K562 (cell line): ENCODE data around the gene SPATA32. TPM values are rescaled to one million over a fixed set of nuclear protein-coding genes. Genes with fewer than 3 reads are reported as not detected.
A peak's percentile ranks its signal among the peaks of the same experiment; 100 is the strongest.

ENCODE experiments used
- CCNT2 ChIP-seq: IDR thresholded peaks from 2 replicates; pipeline ENCODE4 v1.6.1; 2011; ENCODE audit warnings: borderline replicate concordance, low read depth, mild to moderate bottlenecking, moderate library complexity, mixed read lengths, low read length; ENCODE audit not compliant: insufficient read length; ENCODE audit errors: extremely low read depth
- GATAD2B ChIP-seq: fragments of 450-650 bp; IDR thresholded peaks from 2 replicates; pipeline ENCODE4 v1.6.1; 2017; ENCODE audit warnings: mild to moderate bottlenecking, borderline replicate concordance
- HDAC1 ChIP-seq, 2 experiments: fragments of 450-650 bp; IDR thresholded peaks; 2 replicates each; pipeline ENCODE4 v1.6.1; 2016 to 2017; ENCODE audit warnings: inconsistent platforms in 1 of 2, mild to moderate bottlenecking in 1 of 2, moderate library complexity in 1 of 2
- HDAC2 ChIP-seq: fragments of 450-650 bp; IDR thresholded peaks from 2 replicates; pipeline ENCODE4 v1.6.1; 2016; ENCODE audit warnings: mild to moderate bottlenecking
- HMG20B ChIP-seq: fragments of 250-450 bp; sonication (Bioruptor Pico); IDR thresholded peaks from 2 replicates; pipeline ENCODE4 v1.5.0; 2021; ENCODE audit warnings: mild to moderate bottlenecking
- HSF4 ChIP-seq: fragments of 250-450 bp; sonication (Bioruptor Pico); IDR thresholded peaks from 2 replicates; pipeline ENCODE4 v2.1.2; 2022; ENCODE audit warnings: mild to moderate bottlenecking, moderate library complexity, borderline replicate concordance
- KAT7 ChIP-seq: sonication (generic); formaldehyde crosslinking; IDR thresholded peaks from 2 replicates; pipeline ENCODE4 v1.8.0; 2022; ENCODE audit warnings: missing genetic modification reagents, mild to moderate bottlenecking, borderline replicate concordance
- KLF10 ChIP-seq: fragments of 250-450 bp; sonication (Bioruptor Pico); IDR thresholded peaks from 2 replicates; pipeline ENCODE4 v1.6.1; 2021; ENCODE audit warnings: matching md5 sums
- KLF13 ChIP-seq: fragments of 450-650 bp; IDR thresholded peaks from 2 replicates; pipeline ENCODE4 v1.6.1; 2016; ENCODE audit warnings: missing genetic modification characterization, low read depth, mild to moderate bottlenecking, missing compliant biosample characterization, moderate library complexity, borderline replicate concordance
- MAFK ChIP-seq: IDR thresholded peaks from 2 replicates; pipeline ENCODE4 v1.6.1; 2011; ENCODE audit warnings: low read length, improper control_type of control experiment
- NFYB ChIP-seq: IDR thresholded peaks from 2 replicates; pipeline ENCODE4 v1.6.1; 2011; ENCODE audit warnings: mild to moderate bottlenecking, moderate library complexity; ENCODE audit not compliant: insufficient read length; ENCODE audit errors: extremely low read depth
- POLR2AphosphoS5 ChIP-seq: IDR thresholded peaks from 2 replicates; pipeline ENCODE4 v1.6.1; 2011; ENCODE audit warnings: mild to moderate bottlenecking, low read depth, low read length, moderate library complexity; ENCODE audit not compliant: control insufficient read depth, insufficient read depth
- RAD51 ChIP-seq: fragments of 450-650 bp; IDR thresholded peaks from 2 replicates; pipeline ENCODE4 v1.7.1; 2016; ENCODE audit warnings: low read depth, mild to moderate bottlenecking, borderline replicate concordance
- RBM25 ChIP-seq: fragments of 200-400 bp; formaldehyde crosslinking; IDR thresholded peaks from 2 replicates; pipeline ENCODE4 v1.6.1; 2018; ENCODE audit warnings: low read length, low read depth, moderate library complexity; ENCODE audit not compliant: severe bottlenecking
- TAF9B ChIP-seq: fragments of 450-650 bp; IDR thresholded peaks from 2 replicates; pipeline ENCODE4 v1.6.1; 2018; ENCODE audit warnings: mild to moderate bottlenecking; ENCODE audit not compliant: partially characterized antibody
- ZNF140 ChIP-seq: fragments of 250-450 bp; sonication (Bioruptor Pico); IDR thresholded peaks from 2 replicates; pipeline ENCODE4 v1.8.0; 2021; ENCODE audit warnings: moderate library complexity, mild to moderate bottlenecking, inconsistent platforms
- polyA plus RNA-seq, 8 experiments: library from polyadenylated mRNA; depleted of rRNA in 4 of 8; stranded (reverse) in 5 of 8; unstranded in 3 of 8; fragments of >200 nt; fragmentation: Nextera tagmentation in 2 of 8; fragmentation: Illumina TruSeq in 1 of 8; extraction: Ambion mirVana in 2 of 8; extraction: Trizol in 1 of 8; gene quantifications; 2 replicates each; pipeline versions ENCODE4 v1.2.1 to v1.2.3, GENCODE V29; 2011 to 2014; ENCODE audit warnings: inconsistent platforms in 1 of 8, missing spikeins in 1 of 8
- total RNA-seq, 7 experiments: library from RNA; depleted of rRNA in 6 of 7; stranded (reverse); fragments of >200 nt in 6 of 7; fragmentation: Illumina TruSeq in 2 of 7; extraction: Trizol in 2 of 7; gene quantifications; 2 replicates each; pipeline versions ENCODE4 v1.2.1 to v1.2.3, GENCODE V29; 2011 to 2021; ENCODE audit warnings: low replicate concordance in 1 of 7
- TF ChIP-seq, protein P1 (sequence below): fragments of 250-450 bp; sonication (Bioruptor Pico); IDR thresholded peaks from 2 replicates; pipeline ENCODE4 v1.5.0; 2021; ENCODE audit warnings: mild to moderate bottlenecking, borderline replicate concordance
- TF ChIP-seq, protein P2 (sequence below): IDR thresholded peaks from 2 replicates; pipeline ENCODE4 v1.6.1; 2014; ENCODE audit warnings: antibody characterized with exemption
- TF ChIP-seq, protein P3 (sequence below): sonication (generic); formaldehyde crosslinking; IDR thresholded peaks from 2 replicates; pipeline ENCODE4 v1.5.0; 2020; ENCODE audit warnings: missing genetic modification reagents
- TF ChIP-seq, protein P4 (sequence below), 3 experiments: fragments of 200-800 bp in 1 of 3; sonication (Bioruptor generic) in 1 of 3; sonication (generic) in 1 of 3; formaldehyde crosslinking in 1 of 3; IDR thresholded peaks; 2 replicates each; pipeline versions ENCODE4 v1.6.1 to v1.8.0; 2016 to 2022; ENCODE audit warnings: mild to moderate bottlenecking in 2 of 3, missing compliant biosample characterization in 2 of 3, missing genetic modification characterization in 2 of 3, missing genetic modification reagents in 1 of 3

Gene SPATA32
- total and polyA plus RNA-seq, 9 of the 15 experiments (the other 6 are each of a cell fraction or from before 2014, with no cell fraction given), result 0.03 to 0.06 TPM; not detected in 7

DNA sequence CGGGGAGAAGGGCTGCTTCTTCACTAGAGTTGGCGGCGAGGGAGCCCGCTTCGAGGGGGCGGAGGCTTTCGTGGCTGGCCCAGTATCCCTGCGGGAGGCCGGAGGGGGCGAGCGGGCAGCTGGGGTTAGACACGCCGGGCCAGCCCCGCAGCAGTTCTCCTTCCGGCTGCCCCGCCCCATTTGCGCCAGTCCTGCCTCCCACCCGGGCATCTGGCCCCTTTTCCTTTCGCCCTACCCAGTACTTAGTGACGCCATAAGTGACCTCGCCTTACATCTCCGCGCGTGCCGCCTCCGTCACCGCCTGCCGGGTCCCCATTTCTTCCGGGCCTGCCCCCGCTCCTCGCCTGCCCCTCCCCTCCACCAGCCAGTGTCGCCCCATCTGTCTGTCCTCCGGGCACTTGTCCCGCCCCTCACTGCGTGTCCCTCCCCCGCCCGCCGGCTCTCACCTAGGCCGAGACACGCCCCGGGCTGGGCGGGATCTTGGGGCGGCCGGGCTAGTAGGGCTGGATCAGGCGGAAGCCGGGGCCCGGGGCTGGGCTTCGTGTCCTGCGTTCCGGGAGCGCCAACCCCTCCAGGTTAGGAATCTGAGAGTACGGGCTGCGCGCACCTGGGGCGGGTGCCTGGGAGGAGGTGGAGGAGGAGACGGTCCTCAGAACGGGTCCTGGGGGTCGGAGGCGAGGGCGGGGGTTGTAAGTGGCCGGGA, 14.3 kb downstream of the SPATA32 start (continued):
- TF ChIP-seq, protein P1, sequence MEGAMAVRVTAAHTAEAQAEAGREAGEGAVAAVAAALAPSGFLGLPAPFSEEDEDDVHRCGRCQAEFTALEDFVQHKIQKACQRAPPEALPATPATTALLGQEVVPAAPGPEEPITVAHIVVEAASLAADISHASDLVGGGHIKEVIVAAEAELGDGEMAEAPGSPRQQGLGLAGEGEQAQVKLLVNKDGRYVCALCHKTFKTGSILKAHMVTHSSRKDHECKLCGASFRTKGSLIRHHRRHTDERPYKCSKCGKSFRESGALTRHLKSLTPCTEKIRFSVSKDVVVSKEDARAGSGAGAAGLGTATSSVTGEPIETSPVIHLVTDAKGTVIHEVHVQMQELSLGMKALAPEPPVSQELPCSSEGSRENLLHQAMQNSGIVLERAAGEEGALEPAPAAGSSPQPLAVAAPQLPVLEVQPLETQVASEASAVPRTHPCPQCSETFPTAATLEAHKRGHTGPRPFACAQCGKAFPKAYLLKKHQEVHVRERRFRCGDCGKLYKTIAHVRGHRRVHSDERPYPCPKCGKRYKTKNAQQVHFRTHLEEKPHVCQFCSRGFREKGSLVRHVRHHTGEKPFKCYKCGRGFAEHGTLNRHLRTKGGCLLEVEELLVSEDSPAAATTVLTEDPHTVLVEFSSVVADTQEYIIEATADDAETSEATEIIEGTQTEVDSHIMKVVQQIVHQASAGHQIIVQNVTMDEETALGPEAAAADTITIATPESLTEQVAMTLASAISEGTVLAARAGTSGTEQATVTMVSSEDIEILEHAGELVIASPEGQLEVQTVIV (CRISPR knock-in tag), result no peak
- TF ChIP-seq, protein P2, sequence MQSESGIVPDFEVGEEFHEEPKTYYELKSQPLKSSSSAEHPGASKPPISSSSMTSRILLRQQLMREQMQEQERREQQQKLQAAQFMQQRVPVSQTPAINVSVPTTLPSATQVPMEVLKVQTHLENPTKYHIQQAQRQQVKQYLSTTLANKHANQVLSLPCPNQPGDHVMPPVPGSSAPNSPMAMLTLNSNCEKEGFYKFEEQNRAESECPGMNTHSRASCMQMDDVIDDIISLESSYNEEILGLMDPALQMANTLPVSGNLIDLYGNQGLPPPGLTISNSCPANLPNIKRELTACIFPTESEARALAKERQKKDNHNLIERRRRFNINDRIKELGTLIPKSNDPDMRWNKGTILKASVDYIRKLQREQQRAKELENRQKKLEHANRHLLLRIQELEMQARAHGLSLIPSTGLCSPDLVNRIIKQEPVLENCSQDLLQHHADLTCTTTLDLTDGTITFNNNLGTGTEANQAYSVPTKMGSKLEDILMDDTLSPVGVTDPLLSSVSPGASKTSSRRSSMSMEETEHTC, result no peak
- TF ChIP-seq ZNF140 (no peak), KAT7 (CRISPR knock-in tag) (no peak), KLF10 (CRISPR knock-in tag) (no peak), RBM25 (no peak), HDAC1 (IDR thresholded peaks at IDR 0.05) (peak in 1 of 2 experiments; percentile 71; a peak in 2 of 4 replicates), KLF13 (tag) (no peak), RAD51 (no peak), HDAC2 (no peak; the same call in 1 of the 2 replicates), GATAD2B (no peak), TAF9B (no peak), POLR2AphosphoS5 (peak; percentile 68), NFYB (no peak), HMG20B (CRISPR knock-in tag) (0 out of 2 replicates have a peak, but pooled peaks have one; percentile 61), HSF4 (CRISPR knock-in tag) (no peak), MAFK (no peak), CCNT2 (peak; percentile 46)
- TF ChIP-seq, protein P3, sequence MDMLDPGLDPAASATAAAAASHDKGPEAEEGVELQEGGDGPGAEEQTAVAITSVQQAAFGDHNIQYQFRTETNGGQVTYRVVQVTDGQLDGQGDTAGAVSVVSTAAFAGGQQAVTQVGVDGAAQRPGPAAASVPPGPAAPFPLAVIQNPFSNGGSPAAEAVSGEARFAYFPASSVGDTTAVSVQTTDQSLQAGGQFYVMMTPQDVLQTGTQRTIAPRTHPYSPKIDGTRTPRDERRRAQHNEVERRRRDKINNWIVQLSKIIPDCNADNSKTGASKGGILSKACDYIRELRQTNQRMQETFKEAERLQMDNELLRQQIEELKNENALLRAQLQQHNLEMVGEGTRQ, result no peak
- TF ChIP-seq, protein P4, sequence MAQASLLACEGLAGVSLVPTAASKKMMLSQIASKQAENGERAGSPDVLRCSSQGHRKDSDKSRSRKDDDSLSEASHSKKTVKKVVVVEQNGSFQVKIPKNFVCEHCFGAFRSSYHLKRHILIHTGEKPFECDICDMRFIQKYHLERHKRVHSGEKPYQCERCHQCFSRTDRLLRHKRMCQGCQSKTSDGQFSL (CRISPR knock-in tag; IDR thresholded peaks at IDR 0.05), result no peak
- TF ChIP-seq, protein P4 (tag; IDR thresholded peaks at IDR 0.05), result no peak
